ENCODE data around the gene SRMS.

- TF ChIP-seq EP300 (conservative IDR thresholded peaks at IDR 0.05; ENCODE audit: poor library complexity, severe bottlenecking): no peak
- no peak for TF ChIP-seq CTCF (IDR thresholded peaks at IDR 0.05; ENCODE audit: poor library complexity, severe bottlenecking)
Measured at GRCh38 chr20:63494420-63495166, 53.0 kb downstream of the SRMS start.

All from neural cell (in vitro differentiated cells).